Measurements from ENCODE around the gene SORD.

DNA sequence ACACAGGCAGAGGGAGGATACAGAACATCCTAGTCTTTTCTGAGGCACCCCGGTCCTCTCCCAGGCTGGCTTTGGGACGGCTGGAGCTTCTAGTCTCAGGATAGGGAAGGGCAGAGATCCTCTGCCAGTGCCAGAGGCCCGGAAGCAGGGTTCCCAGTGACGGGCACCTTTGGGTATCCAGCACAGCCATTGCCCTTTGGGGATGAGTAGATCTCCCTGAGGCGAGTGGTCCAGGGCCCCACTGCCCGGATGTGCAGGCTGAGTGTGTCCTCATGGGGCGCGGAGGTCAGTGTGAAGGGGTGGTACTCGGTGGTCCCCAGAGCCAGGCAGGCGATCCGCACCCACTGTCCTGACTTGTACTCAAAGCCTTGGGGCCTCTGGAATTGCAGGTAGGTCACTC is 72.7 kb downstream of the SORD start:
- TF ChIP-seq, protein P1, sequence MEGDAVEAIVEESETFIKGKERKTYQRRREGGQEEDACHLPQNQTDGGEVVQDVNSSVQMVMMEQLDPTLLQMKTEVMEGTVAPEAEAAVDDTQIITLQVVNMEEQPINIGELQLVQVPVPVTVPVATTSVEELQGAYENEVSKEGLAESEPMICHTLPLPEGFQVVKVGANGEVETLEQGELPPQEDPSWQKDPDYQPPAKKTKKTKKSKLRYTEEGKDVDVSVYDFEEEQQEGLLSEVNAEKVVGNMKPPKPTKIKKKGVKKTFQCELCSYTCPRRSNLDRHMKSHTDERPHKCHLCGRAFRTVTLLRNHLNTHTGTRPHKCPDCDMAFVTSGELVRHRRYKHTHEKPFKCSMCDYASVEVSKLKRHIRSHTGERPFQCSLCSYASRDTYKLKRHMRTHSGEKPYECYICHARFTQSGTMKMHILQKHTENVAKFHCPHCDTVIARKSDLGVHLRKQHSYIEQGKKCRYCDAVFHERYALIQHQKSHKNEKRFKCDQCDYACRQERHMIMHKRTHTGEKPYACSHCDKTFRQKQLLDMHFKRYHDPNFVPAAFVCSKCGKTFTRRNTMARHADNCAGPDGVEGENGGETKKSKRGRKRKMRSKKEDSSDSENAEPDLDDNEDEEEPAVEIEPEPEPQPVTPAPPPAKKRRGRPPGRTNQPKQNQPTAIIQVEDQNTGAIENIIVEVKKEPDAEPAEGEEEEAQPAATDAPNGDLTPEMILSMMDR (IDR thresholded peaks at IDR 0.05; ENCODE audit: low read depth, low read length), result no peak
- no peak for TF ChIP-seq EZH2phosphoT487 (IDR thresholded peaks at IDR 0.05; ENCODE audit: low read depth)
